ENCODE measurements around the gene GHITM.

DNA sequence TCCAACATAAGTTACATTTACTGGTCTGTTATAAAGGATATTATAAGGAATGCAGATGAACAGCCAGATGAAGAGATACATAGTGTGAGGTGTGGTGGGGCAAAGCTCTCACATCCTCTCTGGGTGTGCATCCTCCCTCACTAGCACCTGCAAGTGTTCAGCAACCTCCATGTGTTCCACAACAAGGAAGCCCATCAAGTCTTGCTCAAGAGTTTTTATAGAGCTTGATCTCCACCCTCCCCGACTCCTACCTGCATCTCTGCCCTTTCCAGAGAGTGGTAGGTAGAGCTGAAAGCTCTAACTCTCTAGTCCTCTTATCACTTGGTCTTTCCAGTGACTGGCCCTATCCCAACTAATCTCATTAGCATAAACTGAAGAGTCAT is 12.5 kb upstream of the GHITM start:
- no peak for TF ChIP-seq CTCF (conservative IDR thresholded peaks at IDR 0.05; ENCODE audit: low read depth, low read length)
- no peak for TF ChIP-seq EZH2 (IDR thresholded peaks at IDR 0.05; ENCODE audit: borderline replicate concordance, low read depth, low read length, poor library complexity, severe bottlenecking)
